Ovary (tissue), 3 donors: ENCODE results near the gene POLA2.

Experiments
- EP300 ChIP-seq: sonication (generic); formaldehyde crosslinking; IDR thresholded peaks from one replicate; pipeline ENCODE4 v1.6.1; 2017; ENCODE audit warnings: antibody characterized with exemption
- TF ChIP-seq, protein P1 (sequence below), 3 donors: fragments of 450-650 bp in 2 of 3; fragments of 200-600 bp in 1 of 3; IDR thresholded peaks; one replicate each; pipeline versions ENCODE4 v1.5.1 to v1.8.0; 2016 to 2022; ENCODE audit warnings: antibody characterized with exemption in 3 of 3, mild to moderate bottlenecking in 1 of 3
- donor health status: DM: no; HTN: no; CAD: no.

DNA sequence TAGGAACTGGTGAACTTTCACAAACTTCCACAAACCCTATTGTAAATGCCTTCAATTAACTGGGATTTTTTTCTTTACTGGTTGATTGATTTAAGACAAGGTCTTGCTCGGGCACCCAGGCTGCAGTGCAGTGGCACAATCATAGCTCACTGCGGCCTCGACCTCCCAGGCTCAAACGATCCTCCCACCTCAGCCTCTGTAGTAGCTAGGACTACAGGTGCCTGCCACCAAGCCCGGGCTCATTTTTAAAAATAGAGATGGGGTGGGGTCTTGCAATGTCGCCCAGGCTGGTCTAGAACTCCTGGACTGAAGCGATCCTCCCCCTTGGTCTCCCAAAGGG lies 35.7 kb upstream of the POLA2 start:
- TF ChIP-seq, protein P1, sequence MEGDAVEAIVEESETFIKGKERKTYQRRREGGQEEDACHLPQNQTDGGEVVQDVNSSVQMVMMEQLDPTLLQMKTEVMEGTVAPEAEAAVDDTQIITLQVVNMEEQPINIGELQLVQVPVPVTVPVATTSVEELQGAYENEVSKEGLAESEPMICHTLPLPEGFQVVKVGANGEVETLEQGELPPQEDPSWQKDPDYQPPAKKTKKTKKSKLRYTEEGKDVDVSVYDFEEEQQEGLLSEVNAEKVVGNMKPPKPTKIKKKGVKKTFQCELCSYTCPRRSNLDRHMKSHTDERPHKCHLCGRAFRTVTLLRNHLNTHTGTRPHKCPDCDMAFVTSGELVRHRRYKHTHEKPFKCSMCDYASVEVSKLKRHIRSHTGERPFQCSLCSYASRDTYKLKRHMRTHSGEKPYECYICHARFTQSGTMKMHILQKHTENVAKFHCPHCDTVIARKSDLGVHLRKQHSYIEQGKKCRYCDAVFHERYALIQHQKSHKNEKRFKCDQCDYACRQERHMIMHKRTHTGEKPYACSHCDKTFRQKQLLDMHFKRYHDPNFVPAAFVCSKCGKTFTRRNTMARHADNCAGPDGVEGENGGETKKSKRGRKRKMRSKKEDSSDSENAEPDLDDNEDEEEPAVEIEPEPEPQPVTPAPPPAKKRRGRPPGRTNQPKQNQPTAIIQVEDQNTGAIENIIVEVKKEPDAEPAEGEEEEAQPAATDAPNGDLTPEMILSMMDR (IDR thresholded peaks at IDR 0.05) = no peak
- no peak for TF ChIP-seq EP300
